HCT116 (cell line): ENCODE data around the gene SLC35F2. TPM values are rescaled to one million over a fixed set of nuclear protein-coding genes. Genes with fewer than 3 reads are reported as not detected.

Experiments used
- ATAC-seq: fragments of 200-7000 bp; cut with Tn5 transposase; 2 replicates; pipeline ENCODE4 v1.9.1; 2020; ENCODE audit warnings: mild to moderate bottlenecking, moderate library complexity
- BruUV-seq: library from RNA; stranded (reverse); fragments of 400-500 nt; replicated peaks from 2 replicates; lab custom pipeline; 2021; lab: Mats Ljungman, UMichigan
- CTCF ChIA-PET: fragments of 300-600 bp; sonication (Branson Sonifier 250); formaldehyde crosslinking; loops from one replicate; lab custom pipeline; 2021; ENCODE audit warnings: antibody characterized with exemption; lab: Charles Lee
- POLR2A ChIA-PET: fragments of 300-600, 350-600 bp; sonication (Branson Sonifier 250); formaldehyde crosslinking; loops from one replicate; lab custom pipeline; 2021; ENCODE audit warnings: antibody characterized with exemption; lab: Charles Lee
- RAD21 ChIA-PET, 2 experiments: fragments of 300-600 bp; sonication (Branson Sonifier 250); formaldehyde crosslinking; loops; one replicate each; lab custom pipeline; 2023; ENCODE audit warnings: low total read pairs in 2 of 2; ENCODE audit not compliant: uncharacterized antibody in 2 of 2, unreplicated experiment in 2 of 2, low non-redundant PET in 1 of 2; lab: Charles Lee
- DNase-seq: peaks from one replicate; pipeline ENCODE4 v3.0.0-alpha.2; 2010; ENCODE audit warnings: low read depth, low spot score
- H2AFZ ChIP-seq: fragments of 200-600 bp; shearing (Covaris generic), sonication (generic); 2 replicates; pipeline ENCODE4 v1.6.1; 2017; ENCODE audit warnings: low read depth, mixed run types, mixed read lengths, antibody characterized with exemption, low read length; ENCODE audit not compliant: poor library complexity, severe bottlenecking
- H3K27ac ChIP-seq: 2 replicates; pipeline ENCODE4 v1.5.1; 2012; ENCODE audit warnings: low read depth, low read length
- H3K27me3 ChIP-seq: fragments of 200-600 bp; sonication (generic); 2 replicates; pipeline ENCODE4 v1.6.1; 2016; ENCODE audit warnings: mixed run types, low read length, mixed read lengths; ENCODE audit not compliant: insufficient read depth
- H3K36me3 ChIP-seq, 2 experiments: fragments of 200-500 bp in 1 of 2; fragments of 200-600 bp in 1 of 2; sonication (Bioruptor generic) in 1 of 2; sonication (generic) in 1 of 2; 2 replicates each; pipeline versions ENCODE4 v1.5.1 to v1.6.1; 2014 to 2016; ENCODE audit warnings: low read length in 2 of 2, inconsistent platforms in 1 of 2, mixed read lengths in 1 of 2, mixed run types in 1 of 2; ENCODE audit not compliant: insufficient read depth in 2 of 2, control insufficient read depth in 1 of 2
- H3K4me1 ChIP-seq, 2 experiments: fragments of 200-600 bp in 1 of 2; sonication (generic) in 1 of 2; 2 replicates each; pipeline versions ENCODE4 v1.5.1 to v1.6.1; 2012 to 2017; ENCODE audit warnings: low read length in 2 of 2, inconsistent platforms in 1 of 2, mild to moderate bottlenecking in 1 of 2, mixed read lengths in 1 of 2, mixed run types in 1 of 2, moderate library complexity in 1 of 2; ENCODE audit not compliant: insufficient read depth in 2 of 2, control insufficient read depth in 1 of 2
- H3K4me2 ChIP-seq: fragments of 200-600 bp; sonication (generic); 2 replicates; pipeline ENCODE4 v1.6.1; 2017; ENCODE audit warnings: mixed run types, low read length, mixed read lengths
- H3K4me3 ChIP-seq, 2 experiments: fragments of 200-600 bp in 1 of 2; sonication (generic) in 1 of 2; replicated peaks in 1 of 2; 2 replicates each; pipeline ENCODE4 v1.5.1; 2011 to 2016; ENCODE audit warnings: low read length in 2 of 2, control low read depth in 1 of 2, low read depth in 1 of 2, mild to moderate bottlenecking in 1 of 2, mixed read lengths in 1 of 2, mixed run types in 1 of 2
- H3K79me2 ChIP-seq: fragments of 200-600 bp; sonication (generic); 2 replicates; pipeline ENCODE4 v1.6.1; 2017; ENCODE audit warnings: mild to moderate bottlenecking, mixed run types, low read length, moderate library complexity, mixed read lengths; ENCODE audit not compliant: insufficient read depth
- H3K9ac ChIP-seq: fragments of 200-600 bp; sonication (generic); 2 replicates; pipeline ENCODE4 v1.6.1; 2016; ENCODE audit warnings: low read length, mixed read lengths
- H3K9me2 ChIP-seq: fragments of 200-600 bp; sonication (generic), shearing (Covaris generic); 2 replicates; pipeline ENCODE4 v1.6.1; 2017; ENCODE audit warnings: mixed run types, mild to moderate bottlenecking, moderate library complexity; ENCODE audit not compliant: insufficient read depth
- H3K9me3 ChIP-seq, 2 experiments: fragments of 200-500 bp in 1 of 2; fragments of 200-600 bp in 1 of 2; sonication (Bioruptor generic) in 1 of 2; sonication (generic) in 1 of 2; 2 replicates each; pipeline ENCODE4 v1.6.1; 2014 to 2017; ENCODE audit warnings: low read length in 2 of 2, mixed read lengths in 2 of 2, inconsistent platforms in 1 of 2, low read depth in 1 of 2, mild to moderate bottlenecking in 1 of 2, mixed run types in 1 of 2, moderate library complexity in 1 of 2; ENCODE audit not compliant: control insufficient read depth in 1 of 2, insufficient read depth in 1 of 2
- H4K20me1 ChIP-seq: fragments of 200-600 bp; sonication (generic), shearing (Covaris generic); 2 replicates; pipeline ENCODE4 v1.6.1; 2017; ENCODE audit warnings: mixed run types, mild to moderate bottlenecking, moderate library complexity; ENCODE audit not compliant: insufficient read depth
- EGR1 ChIP-seq: IDR thresholded peaks from 2 replicates; pipeline ENCODE4 v1.6.1; 2012; ENCODE audit warnings: low read depth
- FOSL1 ChIP-seq: IDR thresholded peaks from 2 replicates; pipeline ENCODE4 v1.6.1; 2012; ENCODE audit warnings: low read depth
- JUND ChIP-seq: IDR thresholded peaks from 2 replicates; pipeline ENCODE4 v1.6.1; 2012
- MAX ChIP-seq: IDR thresholded peaks from 2 replicates; pipeline ENCODE4 v1.6.1; 2012
- REST ChIP-seq: IDR thresholded peaks from 2 replicates; pipeline ENCODE4 v1.6.1; 2012; ENCODE audit warnings: low read depth
- SIN3A ChIP-seq: IDR thresholded peaks from 2 replicates; pipeline ENCODE4 v1.6.1; 2012; ENCODE audit warnings: low read depth
- SP1 ChIP-seq: IDR thresholded peaks from 2 replicates; pipeline ENCODE4 v1.6.1; 2012; ENCODE audit warnings: low read depth
- TCF7L2 ChIP-seq: IDR thresholded peaks from 2 replicates; pipeline ENCODE4 v1.7.0; 2011; ENCODE audit warnings: borderline replicate concordance, inconsistent platforms; ENCODE audit not compliant: insufficient read depth, insufficient read length; ENCODE audit errors: extremely low read depth
- ZBTB33 ChIP-seq: IDR thresholded peaks from 2 replicates; pipeline ENCODE4 v1.6.1; 2011; ENCODE audit warnings: mild to moderate bottlenecking, low read length, moderate library complexity; ENCODE audit not compliant: insufficient replicate concordance; ENCODE audit errors: extremely low read depth
- intact Hi-C: fragments of 100-400 bp; cut with micrococcal nuclease; formaldehyde crosslinking; loops from 2 replicates; pipeline ENCODE4 v1.10.0; 2022
- total RNA-seq: library from RNA; stranded (reverse); gene quantifications from one replicate; pipeline ENCODE4 v1.2.1, GENCODE V29; 2021; ENCODE audit not compliant: unreplicated experiment

Gene SLC35F2
- total RNA-seq, 1 experiment from 2014 or later: 53.5 TPM

- Histone ChIP-seq H3K9ac (no peak overlapping the region), H3K79me2 (no peaks in the 10 kb centered on the region), H2AFZ (no peak overlapping the region), H3K4me2 (no peak overlapping the region), H3K9me2 (no peaks in the 10 kb centered on the region), H3K27me3 (no peaks in the 10 kb centered on the region), H3K27ac (no peak overlapping the region), H4K20me1 (no peaks in the 10 kb centered on the region; the same call in 1 of the 2 replicates), H3K4me1 (no peaks in the 10 kb centered on the region), H3K4me3 (no peak overlapping the region), H3K9me3 (no peaks in the 10 kb centered on the region), H3K36me3 (no peaks in the 10 kb centered on the region)
- DNase-seq: no peak
- POLR2A ChIA-PET: no interaction called here
- CTCF ChIA-PET: no interaction called here
- BruUV-seq: no TSS peak
- no peak for ATAC-seq
- intact Hi-C loops: no loop called here
- TF ChIP-seq SP1 (no peak), TCF7L2 (no peak), REST (no peak), MAX (no peak), ZBTB33 (no peak), SIN3A (no peak), JUND (no peak), EGR1 (no peak), FOSL1 (no peak)
- RAD21 ChIA-PET: no interaction called here
Observed at GRCh38 chr11:107743191-107743590, 115.4 kb downstream of the SLC35F2 start.
